Activated T-cell treated with anti-CD3 and anti-CD28 coated beads, Interleukin-2, amount 50 U/mL, for 1 hour (primary cell): ENCODE data around the gene RUSC1.
"Not testable (repeated sequence)": the region's sequence is repeated elsewhere in the genome, so short reads cannot be mapped to it uniquely, and the experiment has no call there.

Source experiments
- DNase-seq: peaks from one replicate; pipeline ENCODE4 v3.0.0-alpha.2; 2020

The RUSC1 gene

GRCh38 chr1:155323729-155324036 lies 3.0 kb downstream of the RUSC1 start:
- DNase-seq = peak; percentile 84

- DNase-seq = peak; percentile 84
Observed at GRCh38 chr1:155324037-155324716, 3.5 kb downstream of the RUSC1 start.

- no peak for DNase-seq
Observed at GRCh38 chr1:155324717-155325602, 4.3 kb downstream of the RUSC1 start.

- DNase-seq = no peak
Observed at GRCh38 chr1:155325603-155325893, 4.9 kb downstream of the RUSC1 start.

- DNase-seq = no peak
Observed at GRCh38 chr1:155326020-155326526, 5.4 kb downstream of the RUSC1 start.

- no peak for DNase-seq
Observed at GRCh38 chr1:155326631-155327037, 5.9 kb downstream of the RUSC1 start.

GRCh38 chr1:155327981-155328380 lies 7.3 kb downstream of the RUSC1 start:
- DNase-seq = no peak

- DNase-seq = not testable (repeated sequence)
Observed at GRCh38 chr1:155328856-155329255, 8.2 kb downstream of the RUSC1 start.

- DNase-seq = no peak
Observed at GRCh38 chr1:155329980-155330598, 9.4 kb downstream of the RUSC1 start.

GRCh38 chr1:155334962-155335361 lies 14.3 kb downstream of the RUSC1 start:
- no peak for DNase-seq

GRCh38 chr1:155339515-155340097 lies 18.9 kb downstream of the RUSC1 start:
- DNase-seq = no peak

- DNase-seq = no peak
Observed at GRCh38 chr1:155342842-155343241, 22.1 kb downstream of the RUSC1 start.

- DNase-seq = no peak
Observed at GRCh38 chr1:155352631-155353030, 31.9 kb downstream of the RUSC1 start.

- no peak for DNase-seq
Observed at GRCh38 chr1:155360051-155360450, 39.4 kb downstream of the RUSC1 start.

- DNase-seq = no peak
Observed at GRCh38 chr1:155379180-155379579, 58.5 kb downstream of the RUSC1 start.

- no peak for DNase-seq
Observed at GRCh38 chr1:155379631-155380090, 59.0 kb downstream of the RUSC1 start.
